Fibroblast of skin of right biceps (primary cell): ENCODE results near the gene SPIRE2.
"Not testable (repeated sequence)": the region's sequence is repeated elsewhere in the genome, so short reads cannot be mapped to it uniquely, and the experiment has no call there.

ENCODE experiments used
- DNase-seq: peaks from one replicate; pipeline ENCODE4 v3.0.0-alpha.2; 2013

SPIRE2 gene, protein sequence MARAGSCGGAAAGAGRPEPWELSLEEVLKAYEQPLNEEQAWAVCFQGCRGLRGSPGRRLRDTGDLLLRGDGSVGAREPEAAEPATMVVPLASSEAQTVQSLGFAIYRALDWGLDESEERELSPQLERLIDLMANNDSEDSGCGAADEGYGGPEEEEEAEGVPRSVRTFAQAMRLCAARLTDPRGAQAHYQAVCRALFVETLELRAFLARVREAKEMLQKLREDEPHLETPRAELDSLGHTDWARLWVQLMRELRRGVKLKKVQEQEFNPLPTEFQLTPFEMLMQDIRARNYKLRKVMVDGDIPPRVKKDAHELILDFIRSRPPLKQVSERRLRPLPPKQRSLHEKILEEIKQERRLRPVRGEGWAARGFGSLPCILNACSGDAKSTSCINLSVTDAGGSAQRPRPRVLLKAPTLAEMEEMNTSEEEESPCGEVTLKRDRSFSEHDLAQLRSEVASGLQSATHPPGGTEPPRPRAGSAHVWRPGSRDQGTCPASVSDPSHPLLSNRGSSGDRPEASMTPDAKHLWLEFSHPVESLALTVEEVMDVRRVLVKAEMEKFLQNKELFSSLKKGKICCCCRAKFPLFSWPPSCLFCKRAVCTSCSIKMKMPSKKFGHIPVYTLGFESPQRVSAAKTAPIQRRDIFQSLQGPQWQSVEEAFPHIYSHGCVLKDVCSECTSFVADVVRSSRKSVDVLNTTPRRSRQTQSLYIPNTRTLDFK

DNA sequence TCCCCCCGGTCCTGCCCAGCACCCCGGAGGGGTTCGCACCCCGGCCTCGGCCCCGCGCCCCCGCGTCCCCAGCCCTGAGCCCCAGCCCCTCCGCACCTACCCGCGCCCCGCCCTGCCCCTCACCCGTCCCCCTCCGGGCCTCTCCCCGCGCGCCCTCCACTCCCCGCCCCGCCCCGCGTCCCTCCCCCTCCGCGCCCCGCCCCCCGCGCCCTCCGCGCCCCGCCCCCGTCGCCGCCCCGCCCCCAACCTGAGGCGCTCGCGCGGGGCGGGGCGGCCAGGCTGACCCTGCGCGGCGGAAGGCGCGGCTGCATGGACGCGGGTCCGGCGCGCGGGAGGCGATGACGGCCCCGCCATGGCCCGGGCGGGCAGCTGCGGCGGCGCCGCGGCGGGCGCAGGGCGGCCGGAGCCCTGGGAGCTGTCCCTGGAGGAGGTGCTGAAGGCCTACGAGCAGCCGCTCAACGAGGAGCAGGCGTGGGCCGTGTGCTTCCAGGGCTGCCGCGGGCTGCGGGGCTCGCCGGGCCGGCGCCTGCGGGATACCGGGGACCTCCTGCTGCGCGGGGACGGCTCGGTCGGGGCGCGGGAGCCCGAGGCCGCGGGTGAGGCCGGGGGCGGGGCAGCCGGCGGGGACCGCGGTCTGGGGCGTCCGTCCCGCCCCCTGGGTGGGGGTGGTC lies at the start of gene SPIRE2:
Gene SPIRE2, plus strand, starts transcription at position 277 of the 671 bp plus-strand sequence. Its CDS starts 76 bp downstream, at position 353.
- DNase-seq, result peak; percentile 75

- no peak for DNase-seq
These were observed 48.9 kb upstream of the SPIRE2 start for GRCh38 chr16:89779231-89779908.

- no peak for DNase-seq
These were observed 48.4 kb upstream of the SPIRE2 start for GRCh38 chr16:89779909-89780305.

DNA sequence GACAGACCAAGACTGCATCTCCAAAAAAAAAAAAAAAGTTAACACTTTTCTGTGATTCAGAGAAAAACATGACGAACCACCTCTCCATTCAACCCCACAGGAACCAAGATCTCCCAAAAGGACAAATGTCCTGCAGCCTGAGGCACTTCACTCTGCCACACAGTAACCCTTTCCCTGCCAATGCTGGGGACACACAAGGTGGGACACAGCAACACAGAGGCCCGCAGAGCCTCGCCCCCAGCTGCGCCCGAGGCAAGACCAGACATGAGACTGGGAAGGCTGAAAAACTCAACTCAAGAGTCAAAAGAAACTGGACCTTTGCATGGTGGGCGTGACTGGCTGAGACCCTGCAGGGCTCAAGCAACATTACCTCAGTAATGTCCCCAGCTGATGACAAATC lies 45.8 kb upstream of the SPIRE2 start:
- no peak for DNase-seq

- not testable (repeated sequence) for DNase-seq
These were observed 44.3 kb upstream of the SPIRE2 start for GRCh38 chr16:89783952-89784351.

GRCh38 chr16:89784406-89784805 lies 43.9 kb upstream of the SPIRE2 start:
- DNase-seq, result no peak

- no peak for DNase-seq
These were observed 42.6 kb upstream of the SPIRE2 start for GRCh38 chr16:89785523-89786155.

GRCh38 chr16:89786474-89787364 lies 41.6 kb upstream of the SPIRE2 start:
- no peak for DNase-seq

GRCh38 chr16:89787365-89787805 lies 40.9 kb upstream of the SPIRE2 start:
- no peak for DNase-seq

DNA sequence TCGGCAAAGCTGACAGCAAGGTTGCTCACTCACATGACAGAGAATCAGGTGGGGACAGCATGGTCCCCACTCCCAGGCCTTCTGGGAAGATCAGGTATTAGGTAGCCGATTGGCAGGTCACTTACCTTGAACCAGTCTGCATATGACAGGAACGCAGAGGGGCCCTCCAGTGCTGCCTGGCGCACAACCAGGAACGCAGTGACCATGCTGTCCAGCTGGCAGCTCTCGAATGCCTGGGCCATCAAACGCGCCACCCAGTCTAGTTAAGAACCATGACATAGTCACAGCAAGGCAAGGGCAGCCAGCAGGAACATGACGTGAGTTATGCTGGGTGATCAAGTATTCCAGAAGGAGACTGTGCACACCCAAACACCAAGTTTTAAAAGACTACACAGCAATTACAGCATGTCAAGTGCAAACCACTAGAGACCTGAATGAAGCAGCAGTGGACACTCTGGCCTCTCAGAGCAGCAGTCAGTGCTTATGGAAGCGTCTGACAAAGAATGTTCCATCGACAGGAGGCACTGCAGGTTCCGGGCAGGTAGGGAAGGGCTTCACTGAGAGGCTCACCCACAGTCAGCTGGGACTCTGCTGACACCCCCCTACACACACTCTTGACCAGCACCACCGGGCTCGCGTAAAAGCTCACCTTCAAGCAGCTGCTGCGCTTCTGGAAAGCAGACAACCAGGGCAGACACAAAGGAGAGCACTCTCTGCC lies 36.8 kb upstream of the SPIRE2 start:
- no peak for DNase-seq

GRCh38 chr16:89793092-89793491 lies 35.2 kb upstream of the SPIRE2 start:
- peak; percentile 16 for DNase-seq

GRCh38 chr16:89793955-89794354 lies 34.3 kb upstream of the SPIRE2 start:
- DNase-seq, result no peak

GRCh38 chr16:89795676-89796075 lies 32.6 kb upstream of the SPIRE2 start:
- DNase-seq, result no peak

DNA sequence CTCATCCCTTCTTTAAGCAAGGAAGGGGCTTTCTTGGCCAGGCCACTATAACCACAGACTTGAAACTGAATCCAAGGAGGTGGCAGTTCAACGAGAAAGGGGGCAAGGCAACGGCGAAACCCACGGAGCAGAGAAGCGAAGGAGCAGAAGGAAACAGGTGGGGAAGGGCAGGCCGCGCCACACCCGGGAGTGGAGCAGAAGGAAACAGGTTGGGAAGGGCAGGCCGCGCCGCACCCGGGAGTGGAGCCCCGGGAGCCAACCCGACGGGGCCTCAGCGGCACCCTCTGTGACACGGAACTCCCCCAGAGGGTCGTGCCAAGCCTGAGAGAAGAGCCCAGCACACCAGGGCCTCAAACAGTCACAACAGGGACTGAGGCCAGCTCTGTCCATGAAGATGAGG lies 32.2 kb upstream of the SPIRE2 start:
- DNase-seq, result no peak

- DNase-seq, result no peak
These were observed 30.1 kb upstream of the SPIRE2 start for GRCh38 chr16:89798126-89798525.

GRCh38 chr16:89798832-89799370 lies 29.4 kb upstream of the SPIRE2 start:
- DNase-seq, result no peak

DNA sequence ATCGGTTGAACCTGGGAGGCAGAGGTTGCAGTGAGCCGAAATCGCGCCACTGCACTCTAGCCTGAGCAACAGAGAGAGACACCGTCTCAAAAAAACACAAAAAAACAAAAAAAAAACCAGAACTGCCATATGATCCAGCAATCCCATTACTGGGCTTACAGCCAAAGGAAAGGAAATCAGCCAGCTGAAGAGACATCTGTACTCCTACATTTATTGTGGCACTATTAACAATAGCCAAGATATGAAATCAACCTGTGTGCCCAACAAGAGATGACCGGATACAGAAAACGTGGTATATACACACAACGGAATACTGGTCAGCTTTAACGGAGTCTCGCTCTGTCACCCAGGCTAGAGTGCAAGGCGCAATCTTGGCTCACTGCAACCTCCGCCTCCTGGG lies 26.5 kb upstream of the SPIRE2 start:
- no peak for DNase-seq

GRCh38 chr16:89805136-89805905 lies 23.0 kb upstream of the SPIRE2 start:
- peak; percentile 84 for DNase-seq

GRCh38 chr16:89806589-89807193 lies 21.6 kb upstream of the SPIRE2 start:
- not testable (repeated sequence) for DNase-seq
